Middle frontal gyrus (tissue), 1 donor: ENCODE measurements around the gene HFM1.
A peak's percentile ranks its signal among the peaks of the same experiment; 100 is the strongest.
"Not testable (repeated sequence)": the region's sequence is repeated elsewhere in the genome, so short reads cannot be mapped to it uniquely, and the experiment has no call there.

Experiments used
- DNase-seq: peaks from one replicate; pipeline ENCODE4 v3.0.0-alpha.2; 2015; ENCODE audit warnings: low spot score; ENCODE audit errors: extremely low spot score

HFM1 gene

GRCh38 chr1:91404151-91405012 lies at the start of gene HFM1:
Gene HFM1, minus strand, starts transcription at chr1:91404837. Its CDS starts 3,755 bp downstream, at chr1:91401082.
- DNase-seq = peak; percentile 58

- DNase-seq = no peak
These were observed 49.5 kb upstream of the HFM1 start for GRCh38 chr1:91454136-91454535.

GRCh38 chr1:91450260-91450659 lies 45.6 kb upstream of the HFM1 start:
- no peak for DNase-seq

GRCh38 chr1:91447782-91448181 lies 43.1 kb upstream of the HFM1 start:
- not testable (repeated sequence) for DNase-seq

- DNase-seq = not testable (repeated sequence)
These were observed 37.3 kb upstream of the HFM1 start for GRCh38 chr1:91441980-91442379.

GRCh38 chr1:91440847-91441246 lies 36.2 kb upstream of the HFM1 start:
- no peak for DNase-seq

GRCh38 chr1:91439016-91439415 lies 34.4 kb upstream of the HFM1 start:
- DNase-seq = no peak

- no peak for DNase-seq
These were observed 23.7 kb upstream of the HFM1 start for GRCh38 chr1:91428182-91428798.

- no peak for DNase-seq
These were observed 23.1 kb upstream of the HFM1 start for GRCh38 chr1:91427741-91428140.

GRCh38 chr1:91422523-91422922 lies 17.9 kb upstream of the HFM1 start:
- DNase-seq = not testable (repeated sequence)

- DNase-seq = no peak
These were observed 7.7 kb upstream of the HFM1 start for GRCh38 chr1:91412371-91412770.

GRCh38 chr1:91406773-91407389 lies 2.2 kb upstream of the HFM1 start:
- no peak for DNase-seq

- DNase-seq = no peak
These were observed 2.6 kb downstream of the HFM1 start for GRCh38 chr1:91402023-91402422.

- DNase-seq = no peak
These were observed 4.4 kb downstream of the HFM1 start for GRCh38 chr1:91400133-91400725.

GRCh38 chr1:91398291-91398690 lies 6.3 kb downstream of the HFM1 start:
- DNase-seq = no peak

- DNase-seq = no peak
These were observed 7.0 kb downstream of the HFM1 start for GRCh38 chr1:91397605-91398004.

- no peak for DNase-seq
These were observed 11.6 kb downstream of the HFM1 start for GRCh38 chr1:91393042-91393441.

- DNase-seq = no peak
These were observed 18.5 kb downstream of the HFM1 start for GRCh38 chr1:91386109-91386508.

GRCh38 chr1:91383456-91383855 lies 21.2 kb downstream of the HFM1 start:
- no peak for DNase-seq

GRCh38 chr1:91381844-91382243 lies 22.8 kb downstream of the HFM1 start:
- DNase-seq = no peak

- no peak for DNase-seq
These were observed 30.6 kb downstream of the HFM1 start for GRCh38 chr1:91374086-91374485.

- not testable (repeated sequence) for DNase-seq
These were observed 32.4 kb downstream of the HFM1 start for GRCh38 chr1:91372230-91372629.
